ENCODE measurements around the gene OR5K3.

OR5K3 gene

GRCh38 chr3:98359993-98360675, 30.3 kb upstream of the OR5K3 start:
- no peak for TF ChIP-seq CTCF (conservative IDR thresholded peaks at IDR 0.05; ENCODE audit: low read depth, low read length)
- no peak overlapping the region for H3K4me3 ChIP-seq (ENCODE audit: low read depth, low read length)
- DNase-seq (ENCODE audit: low read depth): peak; percentile 1

- no peak overlapping the region for H3K4me3 ChIP-seq (ENCODE audit: low read depth, low read length)
- TF ChIP-seq CTCF (conservative IDR thresholded peaks at IDR 0.05; ENCODE audit: low read depth, low read length): no peak
- DNase-seq (ENCODE audit: low read depth): no peak
Observed at GRCh38 chr3:98360681-98361080, 29.8 kb upstream of the OR5K3 start.

- DNase-seq (ENCODE audit: low read depth): no peak
- no peak overlapping the region for H3K4me3 ChIP-seq (ENCODE audit: low read depth, low read length)
- TF ChIP-seq CTCF (conservative IDR thresholded peaks at IDR 0.05; ENCODE audit: low read depth, low read length): no peak
Observed at GRCh38 chr3:98361289-98361688, 29.2 kb upstream of the OR5K3 start.

GRCh38 chr3:98367464-98368246, 22.8 kb upstream of the OR5K3 start:
- H3K4me3 ChIP-seq (ENCODE audit: low read depth, low read length): no peak overlapping the region
- DNase-seq (ENCODE audit: low read depth): no peak
- TF ChIP-seq CTCF (conservative IDR thresholded peaks at IDR 0.05; ENCODE audit: low read depth, low read length): no peak

GRCh38 chr3:98371186-98371585, 19.3 kb upstream of the OR5K3 start:
- no peak for TF ChIP-seq CTCF (conservative IDR thresholded peaks at IDR 0.05; ENCODE audit: low read depth, low read length)
- H3K4me3 ChIP-seq (ENCODE audit: low read depth, low read length): no peak overlapping the region
- no peak for DNase-seq (ENCODE audit: low read depth)

GRCh38 chr3:98371853-98372252, 18.6 kb upstream of the OR5K3 start:
- TF ChIP-seq CTCF (conservative IDR thresholded peaks at IDR 0.05; ENCODE audit: low read depth, low read length): no peak
- DNase-seq (ENCODE audit: low read depth): no peak
- no peak overlapping the region for H3K4me3 ChIP-seq (ENCODE audit: low read depth, low read length)
